Ovary (tissue), 9 donors: ENCODE measurements around the gene AGK. TPM values are rescaled to one million over a fixed set of nuclear protein-coding genes. Genes with fewer than 3 reads are reported as not detected.

Experiments used
- DNase-seq, 5 donors: peaks; one replicate each; pipeline ENCODE4 v3.0.0-alpha.2; 2019 to 2020
- H3K27ac ChIP-seq, 2 donors: fragments of 200-600 bp; one replicate each; pipeline versions ENCODE4 v1.5.1 to v1.8.0; 2019 to 2022
- H3K27me3 ChIP-seq: fragments of 200-600 bp; one replicate; pipeline ENCODE4 v1.8.0; 2022
- H3K36me3 ChIP-seq: fragments of 200-600 bp; sonication (generic); one replicate; pipeline ENCODE4 v1.5.1; 2019
- H3K4me1 ChIP-seq: one replicate; pipeline ENCODE4 v1.8.1; 2013; ENCODE audit warnings: mild to moderate bottlenecking, moderate library complexity; ENCODE audit not compliant: insufficient read depth
- H3K4me3 ChIP-seq: fragments of 200-600 bp; sonication (generic); one replicate; pipeline ENCODE4 v1.5.1; 2017
- H3K9me3 ChIP-seq, 2 donors: fragments of 200-600 bp in 1 of 2; sonication (generic) in 1 of 2; one replicate each; pipeline versions ENCODE4 v1.5.1 to v1.8.1; 2013 to 2019; ENCODE audit warnings: mild to moderate bottlenecking in 1 of 2, moderate library complexity in 1 of 2
- CTCF ChIP-seq, 3 donors: fragments of 450-650 bp in 2 of 3; fragments of 200-600 bp in 1 of 3; IDR thresholded peaks; one replicate each; pipeline versions ENCODE4 v1.5.1 to v1.8.0; 2016 to 2022; ENCODE audit warnings: antibody characterized with exemption in 3 of 3, mild to moderate bottlenecking in 1 of 3
- EP300 ChIP-seq: sonication (generic); formaldehyde crosslinking; IDR thresholded peaks from one replicate; pipeline ENCODE4 v1.6.1; 2017; ENCODE audit warnings: antibody characterized with exemption
- POLR2A ChIP-seq: fragments of 450-650 bp; IDR thresholded peaks from one replicate; pipeline ENCODE4 v1.6.1; 2017; ENCODE audit warnings: antibody characterized with exemption, mild to moderate bottlenecking, moderate library complexity
- WGBS, 3 donors: extraction: QIAGEN DNeasy Blood & Tissue Kit in 1 of 3; methylation state at CpG; one replicate each; pipeline versions ENCODE4 v1.1.5 to v1.1.7; 2013 to 2017; 5-methylcytosine and 5-hydroxymethylcytosine counted together
- intact Hi-C, 4 donors: fragments of 100-400 bp; cut with DNase I; formaldehyde crosslinking; loops; one replicate each; pipeline versions ENCODE4 v1.11.0 to v1.15.1; 2022 to 2023
- polyA plus RNA-seq, 2 donors: library from polyadenylated mRNA; stranded (reverse); fragments of 200-250 nt in 1 of 2; fragments of 350-450 nt in 1 of 2; fragmentation: Illumina TruSeq in 1 of 2; extraction: RNeasy Lipid Tissue Mini Kit (QIAGEN cat#74804) in 1 of 2; gene quantifications; one replicate each; pipeline ENCODE4 v1.2.3, GENCODE V29; 2013 to 2014
- total RNA-seq, 7 donors: library from RNA; depleted of rRNA in 2 of 7; stranded (reverse); fragments of >200 nt in 2 of 7; fragmentation: NEBNext Ultra II Directional in 3 of 7; extraction: Animal tissue kit (Norgen Biotek cat#: 25700) in 3 of 7; gene quantifications; one replicate each; pipeline versions ENCODE4 v1.1.0 to v1.2.4, GENCODE V29; 2016 to 2023
- donor health status: DM: no; HTN: no; CAD: no; lungs with moderate emphysema.
- donor health status: DM: no; HTN: no; CAD: no.
- donor health status: Bipolar disorder and iron deficiency.
- donor health status: DM: yes; HTN: yes; CAD: no.
- donor health status: DM: no; HTN: no; CAD: no.
- donor health status: DM: yes; HTN: yes; CAD: no.

The AGK gene
- total and polyA plus RNA-seq, 9 donors, result 11.3 to 32.1 (median 21.8) TPM

GRCh38 chr7:141663081-141663849, 112.1 kb downstream of the AGK start:
- H3K4me1 ChIP-seq, result no peaks in the 10 kb centered on the region
- 58 to 68% (median 61%) methylated on average over 6 of the region's 6 CpGs for WGBS, 3 donors
- TF ChIP-seq EP300 (no peak), POLR2A (no peak), CTCF (IDR thresholded peaks at IDR 0.05) (no peak)
- intact Hi-C loops, result no loop called here
- no peaks in the 10 kb centered on the region for H3K9me3 ChIP-seq
- DNase-seq, result no peak
- no peaks in the 10 kb centered on the region for H3K36me3 ChIP-seq
- no peak overlapping the region for H3K4me3 ChIP-seq
- H3K27ac ChIP-seq, result no peak overlapping the region
- no peaks in the 10 kb centered on the region for H3K27me3 ChIP-seq

- intact Hi-C loops, result no loop called here
- Histone ChIP-seq H3K4me3 (no peak overlapping the region), H3K9me3 (no peaks in the 10 kb centered on the region), H3K27me3 (no peaks in the 10 kb centered on the region), H3K36me3 (no peaks in the 10 kb centered on the region), H3K27ac (no peak overlapping the region), H3K4me1 (no peaks in the 10 kb centered on the region)
- WGBS, 3 donors, result 94 to 95% (median 95%) methylated on average over 6 of the region's 6 CpGs
- no peak for DNase-seq
- TF ChIP-seq CTCF (IDR thresholded peaks at IDR 0.05), result no peak
- no peak for TF ChIP-seq POLR2A
- TF ChIP-seq EP300, result no peak
Measured at GRCh38 chr7:141664450-141664849, 113.2 kb downstream of the AGK start.

GRCh38 chr7:141665208-141666035, 114.2 kb downstream of the AGK start:
- H3K9me3 ChIP-seq, result no peaks in the 10 kb centered on the region
- intact Hi-C loops, result no loop called here
- no peaks in the 10 kb centered on the region for H3K27me3 ChIP-seq
- H3K4me1 ChIP-seq, result no peaks in the 10 kb centered on the region
- no peak overlapping the region for H3K4me3 ChIP-seq
- H3K36me3 ChIP-seq, result no peaks in the 10 kb centered on the region
- H3K27ac ChIP-seq, result no peak overlapping the region
- no peak for TF ChIP-seq EP300
- no peak for TF ChIP-seq POLR2A
- no peak for TF ChIP-seq CTCF (IDR thresholded peaks at IDR 0.05)
- DNase-seq, result no peak
- 85 to 91% (median 86%) methylated on average over 18 of the region's 18 CpGs for WGBS, 3 donors

GRCh38 chr7:141666071-141666470, 114.9 kb downstream of the AGK start:
- no peak for DNase-seq
- H3K4me3 ChIP-seq, result no peak overlapping the region
- H3K27me3 ChIP-seq, result no peaks in the 10 kb centered on the region
- intact Hi-C loops, result no loop called here
- no peak for TF ChIP-seq CTCF (IDR thresholded peaks at IDR 0.05)
- TF ChIP-seq EP300, result no peak
- TF ChIP-seq POLR2A, result no peak
- no peak overlapping the region for H3K27ac ChIP-seq
- WGBS, 3 donors, result 80 to 83% (median 81%) methylated on average over 4 of the region's 4 CpGs
- no peaks in the 10 kb centered on the region for H3K4me1 ChIP-seq
- no peaks in the 10 kb centered on the region for H3K9me3 ChIP-seq
- no peaks in the 10 kb centered on the region for H3K36me3 ChIP-seq
